Activated CD8-positive, alpha-beta memory T cell treated with anti-CD3 and anti-CD28 coated beads, Interleukin-2, amount 50 U/mL, for 1 hour (primary cell): ENCODE results near the gene C12orf57.

ENCODE experiments used
- DNase-seq: peaks from one replicate; pipeline ENCODE4 v3.0.0-alpha.2; 2020; ENCODE audit errors: extremely low read depth

The C12orf57 gene

DNA sequence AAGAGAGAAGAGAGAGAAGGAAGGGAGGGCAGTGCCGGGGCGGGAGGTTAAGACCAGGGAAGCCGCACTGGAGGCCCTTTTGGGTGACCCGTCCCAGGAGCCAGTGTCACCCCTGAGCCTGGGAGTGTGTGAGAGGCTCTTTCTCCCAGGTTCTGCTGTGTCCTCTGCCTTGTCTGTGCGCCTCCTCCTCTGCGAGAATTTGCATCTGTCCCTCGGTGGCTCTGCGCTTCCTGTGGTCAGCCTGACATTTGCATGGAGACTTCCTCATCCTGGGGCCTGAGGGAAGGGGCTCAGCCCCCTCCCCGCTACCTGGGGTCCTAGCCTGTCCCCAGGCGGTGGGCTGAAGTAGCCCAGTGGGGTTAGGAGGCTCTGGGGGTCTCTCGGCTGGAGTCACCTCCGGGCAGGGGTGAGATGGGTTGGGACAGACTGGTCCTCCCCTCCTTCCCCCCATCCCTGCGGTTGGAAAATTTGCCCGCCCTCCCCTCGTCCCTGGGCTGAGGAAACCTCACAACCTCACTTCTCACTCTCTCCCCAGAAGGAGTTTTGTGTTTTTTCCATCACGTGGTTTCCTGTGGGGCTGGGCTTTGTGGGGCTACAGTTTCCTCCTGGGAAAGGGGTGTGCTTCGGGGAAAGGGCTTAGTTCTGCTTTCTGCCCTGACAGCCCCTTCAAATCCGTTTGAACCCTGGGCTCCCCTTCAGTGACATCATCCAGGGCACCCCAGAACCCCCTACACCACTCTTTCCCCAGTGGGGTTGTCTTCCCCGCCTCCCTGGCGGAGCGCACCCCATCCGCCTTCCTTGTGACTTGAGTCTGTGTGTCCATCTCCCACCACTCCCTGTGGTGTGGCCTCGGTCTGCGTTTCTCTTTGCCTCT, 9.9 kb downstream of the C12orf57 start:
- DNase-seq, result peak; percentile 75

DNA sequence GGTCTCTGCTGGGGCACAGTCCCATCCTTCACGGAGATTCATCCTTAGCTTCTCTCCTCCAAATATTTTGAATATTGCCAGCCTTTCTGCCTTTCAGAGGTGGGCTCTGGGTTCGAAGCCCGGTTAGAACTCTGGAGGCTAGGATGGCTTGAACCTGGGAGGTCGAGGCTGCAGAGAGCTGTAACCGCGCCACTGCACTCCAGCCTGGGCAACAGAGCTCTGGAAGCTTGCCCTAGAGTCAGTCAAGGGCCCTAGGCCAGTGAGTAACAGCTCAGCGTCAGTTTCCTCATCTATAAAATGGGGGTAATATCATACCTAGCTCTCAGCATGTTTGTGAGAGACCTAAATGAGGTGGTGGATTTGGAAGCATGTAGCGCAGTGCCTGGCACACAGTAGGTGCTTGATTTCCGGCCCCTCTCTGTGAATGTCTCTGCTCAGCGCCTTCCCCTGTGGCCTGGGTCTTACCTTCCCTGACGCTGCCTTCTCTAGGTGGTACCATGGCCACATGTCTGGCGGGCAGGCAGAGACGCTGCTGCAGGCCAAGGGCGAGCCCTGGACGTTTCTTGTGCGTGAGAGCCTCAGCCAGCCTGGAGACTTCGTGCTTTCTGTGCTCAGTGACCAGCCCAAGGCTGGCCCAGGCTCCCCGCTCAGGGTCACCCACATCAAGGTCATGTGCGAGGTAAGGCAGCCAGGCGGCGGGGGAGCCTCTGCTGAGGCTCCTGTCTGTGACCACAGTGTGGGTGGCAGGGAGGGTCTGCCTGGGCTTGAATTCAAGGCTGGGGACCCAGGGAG, 10.7 kb downstream of the C12orf57 start:
- no peak for DNase-seq

DNA sequence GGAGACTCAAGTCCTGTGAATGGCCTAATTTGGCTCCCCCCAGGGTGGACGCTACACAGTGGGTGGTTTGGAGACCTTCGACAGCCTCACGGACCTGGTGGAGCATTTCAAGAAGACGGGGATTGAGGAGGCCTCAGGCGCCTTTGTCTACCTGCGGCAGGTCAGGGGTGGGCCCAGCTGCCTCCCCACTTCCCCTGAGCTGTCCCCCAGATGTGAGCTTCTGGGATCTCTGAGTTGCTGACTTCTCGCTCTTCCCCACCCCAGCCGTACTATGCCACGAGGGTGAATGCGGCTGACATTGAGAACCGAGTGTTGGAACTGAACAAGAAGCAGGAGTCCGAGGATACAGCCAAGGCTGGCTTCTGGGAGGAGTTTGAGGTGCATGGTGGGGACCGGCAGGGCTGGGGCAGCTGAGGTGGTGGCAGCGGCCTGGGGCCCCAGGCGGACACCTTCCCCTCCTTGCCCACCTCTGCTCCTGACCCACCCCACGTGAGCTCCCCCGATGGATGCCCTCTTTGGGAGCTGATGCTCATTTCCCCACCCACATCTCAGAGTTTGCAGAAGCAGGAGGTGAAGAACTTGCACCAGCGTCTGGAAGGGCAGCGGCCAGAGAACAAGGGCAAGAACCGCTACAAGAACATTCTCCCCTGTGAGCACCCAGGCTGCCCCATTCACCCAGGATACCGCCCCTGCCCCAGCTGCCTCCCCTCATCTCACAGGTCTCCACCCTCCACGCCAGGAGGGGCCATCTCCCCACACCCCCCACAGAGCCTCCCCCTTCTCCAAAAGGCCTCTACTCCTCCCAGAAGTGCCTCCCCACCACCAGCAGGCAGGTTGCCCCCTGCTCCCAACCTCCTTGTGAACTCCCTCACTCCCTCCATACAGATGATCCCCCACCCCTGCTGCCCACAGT, 11.5 kb downstream of the C12orf57 start:
- DNase-seq, result no peak

DNA sequence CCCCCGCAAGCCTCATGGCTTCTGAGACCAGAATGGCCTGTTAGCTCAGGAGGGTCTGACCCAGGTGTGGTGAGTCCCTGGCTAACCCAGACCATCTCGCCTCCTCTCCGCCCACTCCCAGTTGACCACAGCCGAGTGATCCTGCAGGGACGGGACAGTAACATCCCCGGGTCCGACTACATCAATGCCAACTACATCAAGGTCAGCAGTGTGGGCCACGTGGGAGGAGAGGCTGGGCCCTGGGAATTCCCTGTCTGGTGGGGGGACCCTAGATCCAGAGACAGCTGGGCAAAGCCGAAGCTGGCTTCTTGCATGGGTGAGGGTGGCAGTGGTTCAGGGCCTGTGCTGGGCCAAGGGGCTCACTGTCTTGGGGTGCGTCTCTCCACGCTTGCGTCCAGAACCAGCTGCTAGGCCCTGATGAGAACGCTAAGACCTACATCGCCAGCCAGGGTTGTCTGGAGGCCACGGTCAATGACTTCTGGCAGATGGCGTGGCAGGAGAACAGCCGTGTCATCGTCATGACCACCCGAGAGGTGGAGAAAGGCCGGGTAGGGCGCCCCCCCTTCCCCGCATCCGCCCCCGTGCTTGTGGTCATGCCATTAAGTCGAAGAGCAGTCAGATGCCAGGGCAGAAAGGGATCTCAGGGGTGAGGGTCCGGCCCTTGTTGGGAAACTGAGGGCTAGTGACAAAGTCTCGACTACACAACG, 12.4 kb downstream of the C12orf57 start:
- DNase-seq, result no peak

DNA sequence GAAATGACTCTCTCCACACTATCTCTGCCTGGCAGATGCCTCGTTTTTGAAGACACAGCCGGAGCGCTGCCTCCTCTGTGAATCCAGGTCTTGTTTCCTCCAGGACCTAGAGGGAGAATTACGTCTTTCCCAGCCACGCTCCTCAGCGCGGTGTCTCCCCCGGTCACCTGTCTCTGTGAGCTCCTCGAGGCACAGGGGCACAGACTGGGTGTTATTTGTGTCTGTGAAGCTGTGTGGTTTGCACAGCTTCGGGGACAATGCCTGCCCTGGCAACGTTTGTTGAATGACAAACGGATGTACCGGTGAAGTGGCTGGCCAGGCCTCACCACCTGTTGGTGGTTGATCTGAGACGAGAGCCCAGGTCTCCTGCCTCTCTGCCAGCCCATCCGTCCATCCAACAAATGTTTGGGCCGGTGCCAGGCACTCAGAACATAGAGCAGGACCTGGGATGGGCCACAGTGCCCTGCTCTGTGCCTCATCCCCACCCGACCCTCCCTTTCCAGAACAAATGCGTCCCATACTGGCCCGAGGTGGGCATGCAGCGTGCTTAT, 13.4 kb downstream of the C12orf57 start:
- DNase-seq, result no peak

DNA sequence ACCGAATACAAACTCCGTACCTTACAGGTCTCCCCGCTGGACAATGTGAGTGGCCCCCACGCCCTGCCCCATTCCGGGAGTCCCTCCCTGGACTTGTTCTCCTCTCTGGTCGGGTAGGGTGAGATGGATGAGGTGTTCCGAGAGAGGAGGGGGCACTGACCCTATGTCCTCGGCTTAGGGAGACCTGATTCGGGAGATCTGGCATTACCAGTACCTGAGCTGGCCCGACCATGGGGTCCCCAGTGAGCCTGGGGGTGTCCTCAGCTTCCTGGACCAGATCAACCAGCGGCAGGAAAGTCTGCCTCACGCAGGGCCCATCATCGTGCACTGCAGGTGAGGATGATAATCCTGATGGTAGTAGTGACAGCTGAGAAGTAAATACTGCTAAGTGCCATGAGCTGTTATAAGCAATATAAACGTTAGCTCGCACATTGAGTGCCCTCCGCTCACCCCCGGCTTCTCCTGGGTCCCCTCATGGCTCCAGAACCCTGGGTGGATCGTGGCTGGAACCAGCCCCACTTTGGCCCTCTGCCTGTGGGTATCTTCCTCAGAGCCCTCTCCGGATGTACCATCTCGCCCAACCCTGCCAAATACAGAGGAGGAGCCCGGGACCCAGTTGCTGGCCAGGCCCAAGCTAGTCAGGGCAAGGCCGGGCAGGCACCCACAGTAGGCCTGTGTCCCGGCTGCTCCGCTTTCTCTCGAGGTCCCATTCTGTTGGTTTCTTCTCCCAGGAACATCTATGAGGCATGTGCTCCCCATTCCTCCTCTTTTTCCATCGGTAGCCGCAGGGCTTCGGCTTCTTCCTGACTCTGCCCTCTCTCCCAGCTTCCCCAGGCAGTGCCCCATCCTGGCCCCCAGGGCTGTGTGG, 14.2 kb downstream of the C12orf57 start:
- DNase-seq, result no peak

DNA sequence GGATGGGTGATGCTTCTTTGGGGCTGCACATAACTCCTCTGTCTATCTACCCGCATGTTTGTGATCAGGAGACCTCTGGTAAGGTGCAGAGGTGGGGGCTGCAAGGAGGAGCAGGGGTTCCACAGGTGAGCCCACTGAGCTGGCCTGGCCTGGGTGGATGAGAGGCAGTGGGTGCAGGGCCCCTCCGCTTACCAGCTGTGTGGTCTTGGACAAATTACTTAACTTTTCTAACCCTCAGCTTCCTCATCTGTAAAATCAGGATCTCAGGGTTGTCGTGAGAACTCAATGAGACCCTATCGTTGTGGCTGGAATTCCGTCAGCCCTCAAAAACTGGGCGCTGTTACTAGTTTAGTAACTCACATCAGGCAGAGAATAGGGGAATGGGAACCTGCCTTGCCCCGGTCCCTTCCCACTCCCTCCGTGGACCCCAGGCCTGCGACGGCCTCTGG, 14.8 kb downstream of the C12orf57 start:
- DNase-seq, result no peak

DNA sequence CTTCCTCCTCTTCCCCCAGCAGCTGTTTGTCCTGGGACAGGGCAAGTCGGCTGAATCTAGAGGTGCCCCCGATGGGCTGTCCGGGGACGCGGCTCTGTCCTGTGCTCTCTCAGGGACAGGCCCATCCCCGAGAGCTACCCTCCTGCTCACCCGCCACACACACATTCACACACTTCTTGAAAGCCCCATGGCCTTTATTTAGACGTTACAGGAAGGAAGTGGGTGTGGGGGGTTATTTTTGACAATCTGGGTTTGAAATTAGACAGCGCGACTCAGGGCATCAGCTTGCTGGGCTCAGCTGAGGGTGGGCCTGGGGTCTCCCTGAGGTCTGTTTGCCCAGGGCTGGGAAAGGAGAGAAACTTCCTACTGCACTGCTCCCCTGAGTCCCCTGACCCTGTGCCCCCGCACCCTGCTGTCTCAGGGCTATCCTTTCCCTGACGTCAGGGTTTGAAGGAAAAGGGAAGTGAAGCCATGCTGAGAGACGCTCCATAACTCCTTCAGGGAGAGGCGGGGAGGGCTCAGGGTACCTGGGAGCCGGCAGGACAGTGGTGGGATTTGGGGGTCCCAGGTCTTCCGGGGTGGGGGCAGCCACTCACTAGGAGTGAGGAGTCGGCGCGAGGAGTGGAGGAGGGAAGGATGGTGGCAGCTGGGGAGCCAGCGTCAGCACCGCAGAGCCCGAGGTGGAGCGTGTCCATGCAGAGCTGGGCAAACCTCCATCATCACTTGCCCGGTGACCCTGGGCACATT, 15.4 kb downstream of the C12orf57 start:
- DNase-seq, result no peak

DNA sequence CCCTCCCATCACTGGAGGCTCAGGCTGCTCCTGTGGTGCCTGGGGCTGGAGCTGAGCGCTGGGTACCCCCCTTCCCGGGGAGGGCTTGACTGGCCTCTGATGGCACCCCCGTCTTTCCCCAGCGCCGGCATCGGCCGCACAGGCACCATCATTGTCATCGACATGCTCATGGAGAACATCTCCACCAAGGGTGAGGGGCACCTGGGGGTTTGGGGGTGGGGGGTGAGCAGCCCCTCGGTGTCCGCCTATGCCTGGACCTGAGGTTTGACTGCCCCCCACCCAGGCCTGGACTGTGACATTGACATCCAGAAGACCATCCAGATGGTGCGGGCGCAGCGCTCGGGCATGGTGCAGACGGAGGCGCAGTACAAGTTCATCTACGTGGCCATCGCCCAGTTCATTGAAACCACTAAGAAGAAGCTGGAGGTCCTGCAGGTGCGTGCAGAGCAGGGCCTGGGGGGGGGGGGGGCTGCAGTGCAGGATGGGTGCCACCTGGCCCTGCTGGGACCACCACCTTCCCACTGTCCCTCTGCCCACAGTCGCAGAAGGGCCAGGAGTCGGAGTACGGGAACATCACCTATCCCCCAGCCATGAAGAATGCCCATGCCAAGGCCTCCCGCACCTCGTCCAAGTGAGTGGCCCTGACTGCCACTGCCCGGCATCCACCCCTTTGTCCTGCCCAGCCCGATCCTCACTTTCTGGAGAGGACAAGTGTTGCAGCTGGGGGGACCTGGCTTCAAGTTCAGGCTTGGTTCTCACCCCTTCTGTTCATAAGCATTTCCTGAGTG, 16.2 kb downstream of the C12orf57 start:
- no peak for DNase-seq

DNA sequence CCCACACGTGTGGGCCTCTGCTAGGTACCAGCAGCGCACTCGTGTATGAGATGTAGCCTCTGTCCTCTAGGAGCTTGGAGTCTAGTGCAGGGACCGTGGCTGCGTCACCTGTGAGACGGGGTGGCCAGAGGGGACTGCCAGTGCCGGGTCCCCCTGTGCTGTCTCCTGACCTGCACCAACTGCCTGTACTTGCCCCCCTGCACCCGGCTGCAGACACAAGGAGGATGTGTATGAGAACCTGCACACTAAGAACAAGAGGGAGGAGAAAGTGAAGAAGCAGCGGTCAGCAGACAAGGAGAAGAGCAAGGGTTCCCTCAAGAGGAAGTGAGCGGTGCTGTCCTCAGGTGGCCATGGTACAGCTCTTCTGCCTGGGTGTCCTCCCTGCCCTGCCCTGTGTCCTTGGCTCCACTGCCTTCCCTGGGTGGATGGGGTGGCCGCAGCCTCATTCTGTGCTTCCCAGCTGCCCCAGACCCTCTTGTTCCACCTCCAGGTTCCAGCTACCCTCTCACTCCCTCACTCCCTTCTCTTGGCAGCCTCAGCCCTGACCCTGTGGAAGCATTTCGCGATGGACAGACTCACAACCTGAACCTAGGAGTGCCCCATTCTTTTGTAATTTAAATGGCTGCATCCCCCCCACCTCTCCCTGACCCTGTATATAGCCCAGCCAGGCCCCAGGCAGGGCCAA, 16.9 kb downstream of the C12orf57 start:
- DNase-seq, result no peak

DNA sequence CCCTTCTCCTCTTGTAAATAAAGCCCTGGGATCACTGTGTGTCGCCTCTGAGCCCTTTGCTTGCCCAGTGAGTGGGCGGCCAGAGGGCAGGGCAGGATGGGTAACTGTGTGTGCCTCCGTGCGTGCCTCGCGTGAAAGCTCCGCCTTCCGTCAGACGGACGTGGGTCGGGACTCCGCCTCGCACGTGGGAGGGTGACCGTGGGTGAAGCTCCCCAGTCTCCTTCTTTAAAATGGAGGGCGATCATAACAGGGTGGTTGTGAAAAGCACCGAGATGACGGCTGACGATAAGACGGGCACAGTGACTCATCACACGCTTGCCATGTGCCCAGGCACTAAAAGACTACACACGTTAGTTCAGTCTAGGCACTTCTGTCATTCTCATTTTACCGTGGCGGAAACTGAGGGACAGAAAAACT, 17.5 kb downstream of the C12orf57 start:
- DNase-seq, result peak; percentile 86

DNA sequence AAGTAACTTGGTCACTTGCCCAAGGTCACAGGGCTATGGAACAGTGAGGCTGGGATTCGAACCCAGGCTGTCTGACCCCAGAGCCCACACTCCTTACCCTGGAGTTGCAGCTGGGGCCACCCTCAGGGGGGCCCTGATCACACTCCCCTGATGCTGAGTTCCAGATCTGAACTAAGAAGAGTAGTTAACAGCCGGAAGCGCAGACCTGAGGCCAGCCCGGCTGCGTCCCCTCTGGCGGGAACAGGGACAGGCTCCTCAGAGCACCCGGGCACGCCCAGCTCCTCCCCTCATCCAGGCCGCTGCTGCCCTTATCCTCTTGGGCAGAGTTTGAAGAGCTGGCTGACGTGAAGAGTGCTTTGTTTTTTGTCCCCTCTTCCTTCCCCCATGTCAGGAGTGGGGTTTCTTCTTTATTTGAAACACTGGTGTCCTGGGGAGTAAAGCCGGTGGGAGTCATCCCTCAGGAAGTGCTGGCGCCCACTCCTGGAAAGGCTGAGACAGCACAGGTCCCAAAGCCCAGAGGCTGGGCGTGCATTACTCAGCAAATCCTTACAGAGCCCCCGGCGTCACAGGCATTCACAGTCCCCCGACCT, 18.0 kb downstream of the C12orf57 start:
- no peak for DNase-seq

DNA sequence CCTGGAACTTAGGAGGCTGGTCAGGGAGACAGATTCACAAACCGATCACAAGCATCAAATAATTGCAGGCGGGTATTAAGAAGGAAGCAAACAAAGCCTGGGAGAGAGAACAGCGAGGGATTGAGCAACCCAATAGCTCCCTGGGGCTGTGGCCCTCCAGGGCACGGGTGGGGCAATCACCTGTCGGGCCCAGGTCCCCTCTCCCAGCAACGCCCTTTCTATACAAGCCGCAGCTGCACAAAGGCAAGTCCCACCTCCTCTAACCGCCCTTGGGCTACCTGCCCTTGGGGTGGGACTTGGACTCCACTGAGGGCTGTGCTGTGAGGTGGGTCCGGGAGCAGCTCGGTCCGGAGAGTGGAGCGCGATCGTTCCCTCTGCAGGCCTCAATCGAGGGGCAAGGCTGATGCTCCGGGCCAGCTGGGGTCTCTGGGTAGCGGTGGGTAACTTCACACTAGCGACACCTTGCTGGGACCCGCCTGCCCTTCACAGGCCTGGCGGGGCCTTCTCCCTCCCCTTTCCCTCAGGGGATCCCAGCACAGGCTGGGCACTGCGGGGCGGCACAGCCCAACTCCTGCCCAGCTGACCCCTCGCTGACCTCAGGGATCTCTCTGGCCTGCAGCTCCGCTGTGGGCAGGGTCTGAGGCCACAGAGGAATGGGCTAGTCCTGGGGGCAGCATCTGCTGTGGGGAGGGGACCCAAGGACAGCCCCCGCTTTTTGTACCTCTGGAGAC, 18.6 kb downstream of the C12orf57 start:
- DNase-seq, result no peak

DNA sequence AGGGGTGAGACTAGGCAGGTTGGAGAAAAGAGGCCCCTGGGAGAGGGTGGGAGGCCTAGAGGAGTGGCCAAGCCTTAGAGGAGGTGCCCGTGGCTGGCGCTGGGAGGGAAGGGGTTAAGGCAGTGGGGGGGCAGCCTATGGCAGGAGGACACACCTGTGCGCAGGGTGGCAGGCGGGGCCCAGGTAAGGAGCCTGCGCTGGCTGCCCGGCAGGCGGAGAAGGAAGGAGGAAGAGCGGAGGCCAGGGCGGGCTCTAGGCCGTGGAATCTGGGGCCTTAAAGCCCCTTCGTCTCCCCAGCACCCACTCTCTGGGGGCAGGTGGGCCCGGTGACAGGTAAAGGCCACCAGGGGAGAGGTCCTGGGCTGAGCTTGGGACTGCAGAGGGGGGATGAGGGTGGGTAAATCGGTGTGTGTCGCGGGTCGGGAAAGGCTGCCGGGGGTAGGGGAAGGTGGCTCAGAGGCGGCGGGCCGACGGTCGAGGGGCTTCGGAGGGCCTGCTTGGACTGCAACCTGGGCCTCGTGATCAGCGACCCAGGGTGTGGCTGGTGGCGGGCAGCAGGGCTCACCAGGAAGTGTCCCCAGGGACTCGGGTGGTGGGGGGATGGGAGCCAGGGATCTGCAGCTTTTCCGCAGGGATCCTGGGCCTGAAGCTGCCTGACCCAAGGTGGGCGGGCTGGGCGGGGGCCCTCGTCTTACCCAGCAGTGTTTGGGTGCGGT, 19.4 kb downstream of the C12orf57 start:
- no peak for DNase-seq

DNA sequence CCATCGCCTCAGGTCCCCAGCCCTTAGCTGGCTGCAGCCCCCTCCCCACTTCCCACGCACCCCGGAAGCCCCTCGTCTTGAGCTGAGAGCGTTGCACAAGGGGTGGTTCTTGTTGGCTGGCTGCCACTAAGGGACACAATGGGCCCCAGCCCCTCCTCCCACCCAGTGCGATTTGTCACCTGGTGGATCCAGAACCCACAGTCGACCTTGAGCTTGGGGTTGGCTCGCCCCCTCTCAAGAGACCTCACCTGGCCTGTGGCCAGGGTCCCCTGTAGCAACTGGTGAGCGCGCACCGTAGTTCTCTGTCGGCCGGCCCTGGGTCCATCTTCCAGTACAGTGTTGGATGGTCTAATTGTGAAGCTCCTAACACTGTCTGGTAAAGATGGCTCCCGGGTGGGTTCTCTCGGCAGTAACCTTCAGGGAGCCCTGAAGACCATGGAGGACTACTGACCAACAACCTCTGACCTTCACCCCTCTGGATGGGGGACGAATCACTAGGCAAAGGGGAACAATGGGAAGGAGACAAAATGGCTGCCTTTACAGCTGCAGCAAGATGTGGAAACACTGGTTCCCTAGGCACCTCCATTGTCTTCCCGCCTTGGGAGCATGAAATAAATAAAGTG, 20.1 kb downstream of the C12orf57 start:
- DNase-seq, result no peak

DNA sequence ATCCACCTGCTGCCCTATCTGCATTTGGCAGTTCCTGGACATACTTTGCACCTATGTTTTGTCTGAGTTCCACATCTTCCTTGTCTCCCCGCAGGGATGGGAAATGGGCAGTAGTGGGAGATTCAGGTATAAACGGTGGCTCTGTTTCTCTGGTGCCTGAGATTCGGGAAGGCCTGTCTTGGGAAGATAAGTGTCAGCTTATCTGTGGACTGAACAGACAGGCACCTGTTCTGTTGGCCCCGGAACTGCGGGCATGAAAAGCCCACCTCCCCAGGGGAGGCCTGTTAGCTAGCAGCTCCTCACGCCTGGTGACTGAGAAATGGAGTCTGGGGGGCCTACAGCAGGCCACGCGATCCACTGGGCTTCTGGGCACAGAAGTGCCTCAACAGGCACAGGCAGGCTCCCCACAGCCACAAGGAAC, 20.8 kb downstream of the C12orf57 start:
- DNase-seq, result no peak
